SK-N-SH (cell line): ENCODE data around the gene C10orf143. TPM values are rescaled to one million over a fixed set of nuclear protein-coding genes. Genes with fewer than 3 reads are reported as not detected.

Experiments used
- CTCF ChIA-PET: fragments of 300-600, 350-600 bp; formaldehyde crosslinking; extraction: SDS; loops from one replicate; lab custom pipeline; 2021; lab: Yijun Ruan, JAX
- POLR2A ChIA-PET: fragments of 350-600 bp; sonication (Branson Sonifier 250); formaldehyde crosslinking; extraction: SDS; loops from one replicate; lab custom pipeline; 2020; ENCODE audit warnings: antibody characterized with exemption, inconsistent platforms; lab: Yijun Ruan, JAX
- DNase-seq: peaks from one replicate; pipeline ENCODE4 v3.0.0; 2012
- H2AFZ ChIP-seq: fragments of 200-600 bp; sonication (generic); 2 replicates; pipeline ENCODE4 v1.8.1; 2016; ENCODE audit warnings: antibody characterized with exemption, mild to moderate bottlenecking, low read depth
- H3F3A ChIP-seq: fragments of 200-600 bp; sonication (generic); replicated peaks from 2 replicates; pipeline ENCODE3; 2016; ENCODE audit warnings: antibody characterized with exemption, mild to moderate bottlenecking; ENCODE audit not compliant: insufficient read depth
- H3K27ac ChIP-seq, 2 experiments: fragments of 200-500 bp in 1 of 2; fragments of 200-600 bp in 1 of 2; sonication (Bioruptor generic) in 1 of 2; sonication (generic), shearing (Covaris generic) in 1 of 2; 2 replicates each; pipeline versions ENCODE4 v1.5.1 to v1.6.1; 2014 to 2016; ENCODE audit warnings: low read depth in 2 of 2, inconsistent platforms in 1 of 2, low read length in 1 of 2, mild to moderate bottlenecking in 1 of 2, mixed read lengths in 1 of 2
- H3K27me3 ChIP-seq: fragments of 200-600 bp; sonication (generic), shearing (Covaris generic); 2 replicates; pipeline ENCODE4 v1.6.1; 2016; ENCODE audit warnings: mixed run types; ENCODE audit not compliant: insufficient read depth
- H3K36me3 ChIP-seq, 2 experiments: fragments of 200-500 bp in 1 of 2; fragments of 200-600 bp in 1 of 2; sonication (Bioruptor generic) in 1 of 2; sonication (generic) in 1 of 2; replicated peaks in 1 of 2; 2 replicates each; pipeline versions ENCODE3 to v1.5.1; 2014 to 2016; ENCODE audit warnings: low read length in 1 of 2, mild to moderate bottlenecking in 1 of 2; ENCODE audit not compliant: insufficient read depth in 2 of 2, control insufficient read depth in 1 of 2
- H3K4me1 ChIP-seq, 2 experiments: fragments of 200-500 bp in 1 of 2; fragments of 200-600 bp in 1 of 2; sonication (Bioruptor generic) in 1 of 2; sonication (generic), shearing (Covaris generic) in 1 of 2; 2 replicates each; pipeline versions ENCODE4 v1.5.1 to v1.6.1; 2014 to 2016; ENCODE audit warnings: low read depth in 1 of 2, low read length in 1 of 2, mixed run types in 1 of 2; ENCODE audit not compliant: insufficient read depth in 2 of 2, control insufficient read depth in 1 of 2
- H3K4me2 ChIP-seq: fragments of 200-600 bp; sonication (generic), shearing (Covaris generic); 2 replicates; pipeline ENCODE4 v1.6.1; 2017; ENCODE audit warnings: mixed run types
- H3K4me3 ChIP-seq, 2 experiments: fragments of 200-500 bp in 1 of 2; fragments of 200-600 bp in 1 of 2; sonication (Bioruptor generic) in 1 of 2; sonication (generic), shearing (Covaris generic) in 1 of 2; 2 replicates each; pipeline versions ENCODE4 v1.5.1 to v1.8.1; 2014 to 2016; ENCODE audit warnings: low read depth in 2 of 2, inconsistent platforms in 1 of 2, low read length in 1 of 2, mild to moderate bottlenecking in 1 of 2, mixed read lengths in 1 of 2, moderate library complexity in 1 of 2
- H3K79me2 ChIP-seq: fragments of 200-600 bp; sonication (generic); 2 replicates; pipeline ENCODE4 v1.8.1; 2017; ENCODE audit warnings: mild to moderate bottlenecking; ENCODE audit not compliant: insufficient read depth
- H3K9ac ChIP-seq: fragments of 200-600 bp; sonication (generic); 2 replicates; pipeline ENCODE4 v1.6.1; 2017; ENCODE audit warnings: mixed run types
- H3K9me2 ChIP-seq: fragments of 200-600 bp; sonication (generic); 2 replicates; pipeline ENCODE4 v1.6.1; 2017; ENCODE audit warnings: mixed run types
- H3K9me3 ChIP-seq: fragments of 200-600 bp; sonication (generic); 2 replicates; pipeline ENCODE4 v1.6.1; 2017; ENCODE audit warnings: mixed run types, mild to moderate bottlenecking, moderate library complexity
- H4K20me1 ChIP-seq: fragments of 200-600 bp; sonication (generic); 2 replicates; pipeline ENCODE4 v1.6.1; 2017; ENCODE audit warnings: mild to moderate bottlenecking, mixed run types; ENCODE audit not compliant: insufficient read depth
- EZH2phosphoT487 ChIP-seq: fragments of 200-600 bp; sonication (generic); IDR thresholded peaks from 2 replicates; pipeline ENCODE4 v1.6.1; 2017; ENCODE audit warnings: low read depth, mixed run types, mild to moderate bottlenecking, antibody characterized with exemption, moderate library complexity, borderline replicate concordance
- FOSL2 ChIP-seq: IDR thresholded peaks from 2 replicates; pipeline ENCODE4 v1.4.0; 2012; ENCODE audit warnings: low read depth, mild to moderate bottlenecking, moderate library complexity, borderline replicate concordance
- GABPA ChIP-seq: IDR thresholded peaks from 2 replicates; pipeline ENCODE4 v1.4.0; 2012; ENCODE audit warnings: low read depth, mild to moderate bottlenecking
- MEF2A ChIP-seq: IDR thresholded peaks from 2 replicates; pipeline ENCODE4 v1.4.0; 2012; ENCODE audit warnings: low read depth, borderline replicate concordance
- MXI1 ChIP-seq: IDR thresholded peaks from 2 replicates; pipeline ENCODE4 v1.6.1; 2012; ENCODE audit warnings: mild to moderate bottlenecking, low read depth, low read length, improper control_type of control experiment
- NRF1 ChIP-seq: IDR thresholded peaks from 2 replicates; pipeline ENCODE4 v1.6.1; 2012; ENCODE audit warnings: low read depth, mild to moderate bottlenecking, low read length
- RAD21 ChIP-seq: IDR thresholded peaks from 2 replicates; pipeline ENCODE4 v1.6.1; 2012; ENCODE audit warnings: mild to moderate bottlenecking, low read length
- RCOR1 ChIP-seq: fragments of 150-350 bp; IDR thresholded peaks from 2 replicates; pipeline ENCODE4 v1.6.1; 2017; ENCODE audit warnings: antibody characterized with exemption, low read length
- REST ChIP-seq: IDR thresholded peaks from 2 replicates; pipeline ENCODE4 v1.6.1; 2012; ENCODE audit warnings: mild to moderate bottlenecking, low read depth, low read length, moderate library complexity
- RFX5 ChIP-seq: IDR thresholded peaks from 2 replicates; pipeline ENCODE4 v1.6.1; 2012; ENCODE audit warnings: mild to moderate bottlenecking, improper control_type of control experiment, low read length
- TEAD4 ChIP-seq: IDR thresholded peaks from 2 replicates; pipeline ENCODE4 v1.4.0; 2012; ENCODE audit warnings: mild to moderate bottlenecking, borderline replicate concordance; ENCODE audit not compliant: insufficient read depth
- USF1 ChIP-seq: IDR thresholded peaks from 2 replicates; pipeline ENCODE4 v1.4.0; 2012; ENCODE audit warnings: low read depth, borderline replicate concordance
- YY1 ChIP-seq: IDR thresholded peaks from 2 replicates; pipeline ENCODE4 v1.4.0; 2012; ENCODE audit warnings: low read depth, mild to moderate bottlenecking
- WGBS: methylation state at CpG from one replicate; pipeline ENCODE4 v1.1.6; 2017; ENCODE audit warnings: low lambda C conversion rate; 5-methylcytosine and 5-hydroxymethylcytosine counted together
- polyA plus RNA-seq, 3 experiments: library from polyadenylated mRNA; depleted of rRNA; stranded (reverse); fragments of >200 nt; gene quantifications; 2 replicates each; pipeline ENCODE4 v1.2.3, GENCODE V29; 2012
- TF ChIP-seq, protein P1 (sequence below): fragments of 200-600 bp; sonication (generic); IDR thresholded peaks from 2 replicates; pipeline ENCODE4 v1.6.1; 2017; ENCODE audit warnings: antibody characterized with exemption, mild to moderate bottlenecking, moderate library complexity
- TF ChIP-seq, protein P2 (sequence below): fragments of 150-350 bp; IDR thresholded peaks from 2 replicates; pipeline ENCODE4 v1.6.1; 2017; ENCODE audit warnings: antibody characterized with exemption, low read length, low read depth, borderline replicate concordance
- TF ChIP-seq, protein P3 (sequence below): IDR thresholded peaks from 2 replicates; pipeline ENCODE4; 2012

Gene C10orf143
- polyA plus RNA-seq, 1 of the 3 experiments (the other 2 are of a cell fraction) = 2.2 TPM

- TF ChIP-seq RAD21 (no peak), RFX5 (no peak), FOSL2 (no peak), RCOR1 (no peak), NRF1 (no peak), MEF2A (no peak), TEAD4 (no peak), USF1 (no peak)
These were observed 87.9 kb downstream of the C10orf143 start (continued) for GRCh38 chr10:130022511-130023299.

- Histone ChIP-seq H2AFZ (no peak overlapping the region), H3K36me3 (no peaks in the 10 kb centered on the region), H3K4me2 (no peak overlapping the region), H3K4me1 (no peaks in the 10 kb centered on the region), H3K4me3 (no peak overlapping the region), H3F3A (no peaks in the 10 kb centered on the region), H4K20me1 (no peaks in the 10 kb centered on the region), H3K9me2 (no peaks in the 10 kb centered on the region), H3K27ac (no peak overlapping the region), H3K9me3 (no peaks in the 10 kb centered on the region), H3K79me2 (no peaks in the 10 kb centered on the region), H3K9ac (no peak overlapping the region), H3K27me3 (no peaks in the 10 kb centered on the region)
- DNase-seq = no peak
- TF ChIP-seq MEF2A (no peak), MXI1 (no peak), REST (no peak), GABPA (no peak), YY1 (no peak), EZH2phosphoT487 (no peak), RCOR1 (no peak)
- TF ChIP-seq, protein P1, sequence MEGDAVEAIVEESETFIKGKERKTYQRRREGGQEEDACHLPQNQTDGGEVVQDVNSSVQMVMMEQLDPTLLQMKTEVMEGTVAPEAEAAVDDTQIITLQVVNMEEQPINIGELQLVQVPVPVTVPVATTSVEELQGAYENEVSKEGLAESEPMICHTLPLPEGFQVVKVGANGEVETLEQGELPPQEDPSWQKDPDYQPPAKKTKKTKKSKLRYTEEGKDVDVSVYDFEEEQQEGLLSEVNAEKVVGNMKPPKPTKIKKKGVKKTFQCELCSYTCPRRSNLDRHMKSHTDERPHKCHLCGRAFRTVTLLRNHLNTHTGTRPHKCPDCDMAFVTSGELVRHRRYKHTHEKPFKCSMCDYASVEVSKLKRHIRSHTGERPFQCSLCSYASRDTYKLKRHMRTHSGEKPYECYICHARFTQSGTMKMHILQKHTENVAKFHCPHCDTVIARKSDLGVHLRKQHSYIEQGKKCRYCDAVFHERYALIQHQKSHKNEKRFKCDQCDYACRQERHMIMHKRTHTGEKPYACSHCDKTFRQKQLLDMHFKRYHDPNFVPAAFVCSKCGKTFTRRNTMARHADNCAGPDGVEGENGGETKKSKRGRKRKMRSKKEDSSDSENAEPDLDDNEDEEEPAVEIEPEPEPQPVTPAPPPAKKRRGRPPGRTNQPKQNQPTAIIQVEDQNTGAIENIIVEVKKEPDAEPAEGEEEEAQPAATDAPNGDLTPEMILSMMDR = no peak
- TF ChIP-seq, protein P2, sequence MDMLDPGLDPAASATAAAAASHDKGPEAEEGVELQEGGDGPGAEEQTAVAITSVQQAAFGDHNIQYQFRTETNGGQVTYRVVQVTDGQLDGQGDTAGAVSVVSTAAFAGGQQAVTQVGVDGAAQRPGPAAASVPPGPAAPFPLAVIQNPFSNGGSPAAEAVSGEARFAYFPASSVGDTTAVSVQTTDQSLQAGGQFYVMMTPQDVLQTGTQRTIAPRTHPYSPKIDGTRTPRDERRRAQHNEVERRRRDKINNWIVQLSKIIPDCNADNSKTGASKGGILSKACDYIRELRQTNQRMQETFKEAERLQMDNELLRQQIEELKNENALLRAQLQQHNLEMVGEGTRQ = no peak
- TF ChIP-seq, protein P3, sequence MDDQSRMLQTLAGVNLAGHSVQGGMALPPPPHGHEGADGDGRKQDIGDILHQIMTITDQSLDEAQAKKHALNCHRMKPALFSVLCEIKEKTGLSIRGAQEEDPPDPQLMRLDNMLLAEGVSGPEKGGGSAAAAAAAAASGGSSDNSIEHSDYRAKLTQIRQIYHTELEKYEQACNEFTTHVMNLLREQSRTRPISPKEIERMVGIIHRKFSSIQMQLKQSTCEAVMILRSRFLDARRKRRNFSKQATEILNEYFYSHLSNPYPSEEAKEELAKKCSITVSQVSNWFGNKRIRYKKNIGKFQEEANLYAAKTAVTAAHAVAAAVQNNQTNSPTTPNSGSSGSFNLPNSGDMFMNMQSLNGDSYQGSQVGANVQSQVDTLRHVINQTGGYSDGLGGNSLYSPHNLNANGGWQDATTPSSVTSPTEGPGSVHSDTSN = no peak
- 38% methylated on average over 5 of the region's 6 CpGs for WGBS
- ChIA-PET CTCF (no interaction called here), POLR2A (no interaction called here)
These were observed 88.5 kb downstream of the C10orf143 start for GRCh38 chr10:130022086-130022485.
